ENCODE measurements around the gene PLEKHA6. TPM values are rescaled to one million over a fixed set of nuclear protein-coding genes. Genes with fewer than 3 reads are reported as not detected.

PLEKHA6 gene
- total and polyA plus RNA-seq, 2 donors (not counting 1 experiment from before 2014, with no cell fraction given) = 0.31 to 0.47 TPM

- Histone ChIP-seq H3K4me1 (ENCODE audit: control insufficient read depth in 2 of 2, insufficient read depth in 2 of 2, low read length in 2 of 2) (no peaks in the 10 kb centered on the region), H3K9ac (ENCODE audit: low read length) (no peak overlapping the region), H3K9me3 (ENCODE audit: control extremely low read depth in 1 of 3, control insufficient read depth in 2 of 3, insufficient read depth in 1 of 3, low read length in 2 of 3) (peaks cover 11 to 41% (median 41%) of the 10 kb centered on the region in 3 donors), H3K36me3 (replicated peaks in 1 of 2; ENCODE audit: control extremely low read depth in 1 of 2, control insufficient read depth in 1 of 2, extremely low read depth in 1 of 2, insufficient read depth in 2 of 2, low read length in 1 of 2) (no peaks in the 10 kb centered on the region), H3K4me3 (ENCODE audit: control extremely low read depth in 1 of 5, extremely low read depth in 1 of 5, insufficient read depth in 1 of 5, low read depth in 2 of 5, low read length in 4 of 5) (no peak overlapping the region), H3K27ac (ENCODE audit: low read length in 2 of 2) (no peak overlapping the region), H2AFZ (ENCODE audit: insufficient read depth, low read depth, low read length, poor library complexity, severe bottlenecking) (no peak overlapping the region), H3K79me2 (ENCODE audit: control insufficient read depth, insufficient read depth, low read length) (no peaks in the 10 kb centered on the region), H3K27me3 (replicated peaks in 1 of 4; ENCODE audit: control extremely low read depth in 1 of 4, control insufficient read depth in 3 of 4, insufficient read depth in 4 of 4, low read length in 3 of 4) (peaks cover 0 to 9% (median 2%) of the 10 kb centered on the region in 4 experiments), H4K20me1 (ENCODE audit: control insufficient read depth, insufficient read depth, low read length, poor library complexity, severe bottlenecking) (no peaks in the 10 kb centered on the region), H3K4me2 (replicated peaks; ENCODE audit: low read depth, low read length, poor library complexity, severe bottlenecking) (no peak overlapping the region)
- no CpG with 5 or more reads among the region's 4 CpGs for WGBS (ENCODE audit: insufficient coverage)
- no peak for TF ChIP-seq EZH2 (IDR thresholded peaks at IDR 0.05; ENCODE audit: borderline replicate concordance, insufficient read depth, low read depth, low read length, poor library complexity, severe bottlenecking)
- no peak for TF ChIP-seq CTCF (IDR thresholded peaks at IDR 0.05)
- no peak overlapping the region for H3K4me3 Mint-ChIP-seq
- peaks cover 18% of the 10 kb centered on the region for H3K27me3 Mint-ChIP-seq
- ATAC-seq (ENCODE audit: low read depth) = no peak
- DNase-seq = no peak
- CTCF ChIA-PET = interaction anchor here (0.7 to 2.3 kb wide), 3 partner anchors 37 to 211 kb away, joined by 3 to 5 read pairs (median 3); no protein-coding TSS in a partner anchor
- H3K4me1 Mint-ChIP-seq = no peaks in the 10 kb centered on the region
- POLR2A ChIA-PET = no interaction called here
- H3K27ac Mint-ChIP-seq = no peak overlapping the region
- intact Hi-C loops (cut with micrococcal nuclease) = no loop called here
- H3K9me3 Mint-ChIP-seq (ENCODE audit: insufficient read depth) = peaks cover 12% of the 10 kb centered on the region
Measured at GRCh38 chr1:204169858-204170257, 189.9 kb downstream of the PLEKHA6 start.

Small RNA genes lying within 50 kb of the gene (small RNA-seq; reads per million reads assigned to genes)
- not detected for gene AL606489.2 (ENCODE audit: insufficient read length, low read depth, low replicate concordance)

Other genes with a start within 250 kb of the PLEKHA6 start
- 1.5 and 2.8 TPM in 2 replicates for gene ETNK2, start 207.9 kb downstream of the PLEKHA6 start, total RNA-seq
- 0.49 and 1.3 TPM in 2 replicates for gene ETNK2, start 207.9 kb downstream of the PLEKHA6 start, polyA plus RNA-seq
- gene REN, start 193.6 kb downstream of the PLEKHA6 start, total RNA-seq = not detected in 2 replicates
- gene REN, start 193.6 kb downstream of the PLEKHA6 start, polyA plus RNA-seq = not detected in 2 replicates
- gene KISS1, start 163.4 kb downstream of the PLEKHA6 start, total RNA-seq = not detected in 2 replicates
- not detected in 2 replicates for gene KISS1, start 163.4 kb downstream of the PLEKHA6 start, polyA plus RNA-seq
- not detected in 2 replicates for gene GOLT1A, start 145.9 kb downstream of the PLEKHA6 start, total RNA-seq
- 0.17 TPM in 1 of 2 replicates, not detected in the other for gene GOLT1A, start 145.9 kb downstream of the PLEKHA6 start, polyA plus RNA-seq
- 65.7 and 68.0 TPM in 2 replicates for gene PPP1R15B, start 51.9 kb upstream of the PLEKHA6 start, total RNA-seq
- gene PPP1R15B, start 51.9 kb upstream of the PLEKHA6 start, polyA plus RNA-seq = 137 and 144 TPM in 2 replicates
- gene PIK3C2B, start 134.9 kb upstream of the PLEKHA6 start, total RNA-seq = 90.3 and 93.7 TPM in 2 replicates
- gene PIK3C2B, start 134.9 kb upstream of the PLEKHA6 start, polyA plus RNA-seq = 137 and 142 TPM in 2 replicates
- 374 and 378 TPM in 2 replicates for gene MDM4, start 156.5 kb upstream of the PLEKHA6 start, total RNA-seq
- 46.6 and 95.7 TPM in 2 replicates for gene MDM4, start 156.5 kb upstream of the PLEKHA6 start, polyA plus RNA-seq